Stimulated activated CD8-positive, alpha-beta memory T cell treated with anti-CD3 and anti-CD28 coated beads, Interleukin-4, amount 100 ng/mL, for 24 hours (primary cell): ENCODE measurements around the gene GPRC5C.

Source experiments
- DNase-seq: peaks from one replicate; pipeline ENCODE4 v3.0.0-alpha.2; 2020; ENCODE audit warnings: low read depth

Gene GPRC5C

DNA sequence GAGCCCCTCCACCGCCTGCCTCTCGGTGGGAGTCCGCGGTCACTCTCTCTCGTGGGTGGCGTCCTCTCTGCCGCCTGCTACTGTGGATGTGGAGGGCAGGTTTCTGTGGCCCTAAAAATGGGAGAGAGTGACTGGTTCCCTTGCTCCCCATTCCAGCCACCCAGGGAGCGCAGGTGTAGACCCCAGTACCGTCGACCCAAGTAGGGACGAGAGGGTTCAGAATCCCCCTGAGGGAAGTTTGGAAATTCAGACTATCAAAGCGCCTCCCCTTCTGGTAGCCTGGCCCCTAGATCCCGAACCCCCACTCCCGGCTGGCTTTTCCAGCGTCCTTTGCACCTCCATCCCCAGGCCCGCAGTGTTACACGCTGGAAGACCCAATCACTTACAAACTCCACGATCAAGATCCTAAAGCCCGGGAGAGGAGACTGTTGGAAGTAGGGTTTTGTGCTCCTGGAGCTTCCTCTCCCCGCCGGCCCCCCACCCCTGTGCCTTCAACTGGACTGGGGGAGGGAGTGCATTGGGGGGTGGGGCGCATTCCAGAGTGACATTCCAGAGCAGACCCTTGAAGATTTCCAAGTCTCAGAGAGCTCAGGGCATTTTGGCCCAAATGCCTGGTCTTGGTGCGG is 991 bp downstream of the GPRC5C start:
- DNase-seq: no peak

DNA sequence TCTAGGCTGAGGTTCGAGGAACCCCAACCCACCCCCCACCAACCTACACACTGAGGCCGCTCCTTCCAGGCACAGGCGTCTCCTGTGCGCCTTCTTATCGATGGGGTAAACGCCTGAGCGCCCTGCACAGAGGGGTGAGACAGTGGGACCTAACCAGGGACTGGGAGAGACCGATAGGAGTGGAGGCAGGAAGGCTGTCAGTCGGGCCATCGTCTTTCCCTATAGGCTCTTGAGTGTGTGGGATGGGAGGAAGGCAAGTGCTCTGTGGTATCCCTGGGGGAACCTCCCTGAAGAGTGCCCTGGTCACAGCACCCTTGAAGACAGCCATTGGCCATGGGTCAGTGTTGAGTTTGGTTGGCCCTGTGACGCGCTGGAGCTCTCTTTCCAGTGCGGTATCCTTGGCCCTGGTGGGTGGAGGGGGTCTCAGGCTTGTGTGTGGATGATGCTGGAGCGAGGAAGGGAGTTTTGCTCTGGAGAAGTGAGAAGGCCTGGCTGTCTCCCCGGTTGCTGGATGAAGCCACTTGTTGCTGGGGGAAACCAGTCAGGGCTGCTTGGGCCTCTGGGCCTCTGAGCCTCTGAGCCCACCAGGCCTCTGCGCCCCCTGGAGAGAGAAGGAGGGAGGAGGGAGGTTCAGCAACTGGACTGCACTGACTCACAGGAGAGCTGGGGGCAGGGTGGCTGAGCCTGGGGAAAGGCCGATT is 1.7 kb downstream of the GPRC5C start:
- DNase-seq: no peak

DNA sequence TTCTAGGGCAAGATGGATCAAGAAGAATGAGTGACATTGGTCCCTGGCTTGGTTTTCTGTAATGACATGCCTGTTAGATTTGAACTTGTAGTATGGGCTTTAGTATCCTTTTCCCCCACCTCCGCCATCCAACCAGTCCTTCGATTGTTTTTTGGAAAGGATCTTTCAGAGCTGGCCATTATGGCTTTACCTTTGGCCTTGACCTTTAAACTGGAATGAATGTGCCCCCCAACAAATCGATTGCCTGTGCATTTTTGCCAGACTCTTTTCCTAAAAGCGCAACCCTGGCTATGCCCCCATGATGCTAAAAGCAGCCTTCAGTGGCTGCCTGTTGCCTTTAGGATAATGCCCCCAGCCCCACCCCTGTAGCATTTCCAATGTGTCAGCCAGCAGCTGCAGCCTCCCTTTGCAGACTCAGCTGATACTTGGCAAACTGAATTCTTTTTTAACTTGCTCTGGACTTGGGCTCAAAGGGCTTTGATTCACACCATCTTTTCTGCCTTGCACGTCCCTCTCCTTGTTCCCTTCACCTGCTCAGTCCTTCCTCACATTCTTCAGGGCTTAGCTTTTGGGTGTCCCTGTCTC is 4.0 kb downstream of the GPRC5C start:
- DNase-seq: no peak

DNA sequence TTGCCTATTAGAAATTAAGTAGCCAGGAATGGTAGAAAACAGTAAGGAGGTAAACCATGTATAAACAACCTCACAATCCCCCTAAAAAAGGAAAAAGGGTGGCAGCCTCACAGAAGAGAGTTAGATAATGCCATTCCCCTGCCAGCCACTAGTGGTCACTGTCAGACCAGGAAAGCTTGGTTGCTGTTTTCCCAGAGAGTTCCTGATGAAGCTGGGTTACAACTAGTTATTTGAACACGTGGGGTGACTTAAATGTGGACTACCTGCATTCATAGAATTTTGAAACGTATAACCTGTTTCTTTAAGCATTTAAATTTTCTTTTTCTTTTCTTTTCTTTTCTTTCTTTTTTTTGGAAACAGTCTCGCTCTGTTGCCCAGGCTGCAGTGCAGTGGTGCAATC is 5.8 kb downstream of the GPRC5C start:
- DNase-seq: no peak

GRCh38 chr17:74439691-74440567 is 8.0 kb downstream of the GPRC5C start:
- DNase-seq: no peak

DNA sequence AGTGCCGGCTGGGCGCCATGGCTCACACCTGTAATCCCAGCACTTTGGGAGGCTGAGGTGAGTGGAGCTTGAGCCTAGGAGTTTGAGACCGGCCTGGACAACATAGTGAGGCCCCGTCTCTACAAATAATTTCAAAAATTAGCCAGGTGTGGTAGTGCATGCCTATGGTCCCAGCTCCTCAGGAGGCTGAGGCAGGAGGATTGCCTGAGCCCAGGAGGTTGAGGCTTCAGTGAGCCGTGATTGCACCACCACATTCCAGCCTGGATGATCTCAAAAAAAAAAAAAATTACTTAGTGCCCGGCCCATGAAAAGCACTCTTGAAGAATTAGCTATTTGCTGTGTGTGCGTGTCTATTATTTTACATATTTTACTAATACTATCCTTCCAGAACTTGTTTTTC is 9.6 kb downstream of the GPRC5C start:
- DNase-seq: no peak

DNA sequence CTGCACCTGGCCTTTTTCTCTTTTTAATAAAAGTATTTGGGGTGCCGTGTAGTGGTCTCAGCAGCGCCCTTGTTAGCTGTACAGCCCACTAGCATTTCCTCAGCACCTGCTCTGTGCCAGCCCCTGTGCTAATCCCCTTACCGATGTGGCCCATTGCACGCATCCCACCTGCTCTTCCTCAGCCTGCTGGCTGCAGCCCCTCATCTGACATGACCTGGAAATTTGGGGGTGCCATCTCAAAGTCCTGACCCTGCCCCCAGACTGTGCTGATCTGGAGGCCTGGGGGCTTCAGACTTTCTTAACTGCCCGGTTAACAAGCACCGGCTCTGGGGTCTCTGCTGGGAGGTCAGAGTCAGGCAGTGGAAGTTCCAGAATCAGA is 10.4 kb downstream of the GPRC5C start:
- no peak for DNase-seq

DNA sequence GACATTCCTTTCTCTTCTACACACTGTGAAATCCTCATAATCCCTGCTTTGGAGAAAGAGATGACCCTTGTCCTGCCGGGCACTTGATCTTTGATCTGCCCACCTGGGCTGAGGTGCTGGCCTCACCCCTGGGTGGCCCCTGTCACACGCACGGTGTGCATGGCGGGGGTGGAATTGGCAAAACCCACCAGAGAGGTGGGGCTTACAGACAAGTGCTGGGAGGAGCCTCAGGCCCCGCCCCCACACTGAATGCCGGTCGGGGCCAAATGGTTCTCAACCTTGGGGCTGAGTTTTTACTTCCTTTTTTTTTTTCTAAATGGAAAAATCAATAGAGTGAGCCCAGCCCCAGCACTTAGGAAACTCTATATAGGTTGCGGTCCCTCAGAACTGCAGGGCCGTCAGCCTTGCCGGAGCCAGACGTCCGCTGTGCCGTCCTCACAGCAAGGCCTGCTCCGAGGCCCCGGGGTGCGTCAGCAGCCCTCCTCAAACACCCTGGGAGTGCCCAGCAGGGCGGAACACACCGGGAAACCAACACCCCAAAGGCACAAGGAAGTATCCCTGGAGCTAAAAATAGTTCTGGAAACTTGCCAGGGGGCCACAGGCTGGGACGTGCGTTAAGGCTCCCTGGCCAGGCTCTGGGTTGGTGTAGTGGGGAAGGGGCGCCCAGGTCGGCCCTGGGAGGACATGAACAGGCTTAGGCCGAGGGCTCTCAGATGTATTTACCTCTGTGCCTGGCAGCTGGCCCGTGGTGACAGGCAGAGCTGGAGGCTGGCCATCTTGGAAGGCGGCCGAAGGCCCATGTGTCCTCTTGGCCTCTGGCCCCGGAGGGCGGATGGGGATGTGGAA is 11.0 kb downstream of the GPRC5C start:
- no peak for DNase-seq

DNA sequence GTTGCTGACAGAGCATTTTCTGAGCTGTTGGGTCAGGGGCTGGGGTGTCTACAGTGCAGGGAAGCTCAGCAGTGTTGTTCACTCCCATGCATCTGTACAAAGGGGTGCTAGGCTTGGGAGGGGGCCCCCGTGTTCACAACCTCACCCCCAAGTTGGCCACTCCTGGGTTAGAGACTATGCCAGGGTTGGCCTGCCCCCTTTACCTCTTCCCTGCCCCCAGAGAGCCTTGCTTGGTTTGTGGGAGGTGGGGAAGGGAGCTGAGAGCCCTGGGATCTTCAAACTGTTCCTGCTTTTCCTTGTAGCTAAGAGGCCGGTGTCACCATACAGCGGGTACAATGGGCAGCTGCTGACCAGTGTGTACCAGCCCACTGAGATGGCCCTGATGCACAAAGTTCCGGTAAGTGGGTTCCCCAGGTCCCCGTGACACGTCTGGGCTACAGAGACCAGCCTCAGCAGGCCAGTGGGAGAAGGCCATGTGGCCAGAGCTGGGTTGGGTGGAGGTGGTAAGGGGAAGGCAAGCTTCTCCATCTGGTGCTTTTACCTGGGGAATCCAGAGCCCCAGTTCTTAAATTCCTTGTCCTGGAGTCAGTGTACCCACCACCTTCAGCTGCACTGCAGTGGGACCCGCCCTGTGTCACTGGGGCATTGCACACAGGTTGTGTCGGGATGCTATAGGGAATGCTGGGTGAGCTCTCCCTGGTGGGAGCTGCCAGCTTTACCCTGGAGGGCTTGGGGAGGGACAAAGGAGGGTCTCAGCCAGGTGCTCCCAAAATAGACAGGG is 11.8 kb downstream of the GPRC5C start:
- DNase-seq: no peak

GRCh38 chr17:74444406-74444805 is 12.5 kb downstream of the GPRC5C start:
- DNase-seq: no peak

DNA sequence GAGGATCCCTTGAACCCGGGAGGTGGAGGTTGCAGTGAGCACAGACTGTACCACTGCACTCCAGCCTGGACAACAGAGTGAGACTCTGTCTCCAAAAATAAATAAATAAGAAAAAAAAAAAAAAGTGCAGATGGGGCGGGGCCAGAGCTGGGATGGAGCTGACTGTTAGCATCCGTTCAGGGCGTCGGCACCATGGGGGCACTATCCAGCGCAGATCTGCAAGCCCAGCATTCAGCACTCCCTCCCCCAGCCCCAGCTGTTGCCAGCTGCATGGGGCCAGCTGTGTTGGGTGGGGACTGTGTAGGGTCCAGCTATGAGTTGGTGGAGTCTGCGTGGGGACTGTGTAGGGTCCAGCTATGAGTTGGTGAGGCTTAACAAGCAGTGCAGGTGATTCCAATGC is 13.3 kb downstream of the GPRC5C start:
- no peak for DNase-seq

- peak; percentile 55 for DNase-seq
Measured at GRCh38 chr17:74446551-74447500, 14.9 kb downstream of the GPRC5C start.

GRCh38 chr17:74447628-74448159 is 15.8 kb downstream of the GPRC5C start:
- no peak for DNase-seq

DNA sequence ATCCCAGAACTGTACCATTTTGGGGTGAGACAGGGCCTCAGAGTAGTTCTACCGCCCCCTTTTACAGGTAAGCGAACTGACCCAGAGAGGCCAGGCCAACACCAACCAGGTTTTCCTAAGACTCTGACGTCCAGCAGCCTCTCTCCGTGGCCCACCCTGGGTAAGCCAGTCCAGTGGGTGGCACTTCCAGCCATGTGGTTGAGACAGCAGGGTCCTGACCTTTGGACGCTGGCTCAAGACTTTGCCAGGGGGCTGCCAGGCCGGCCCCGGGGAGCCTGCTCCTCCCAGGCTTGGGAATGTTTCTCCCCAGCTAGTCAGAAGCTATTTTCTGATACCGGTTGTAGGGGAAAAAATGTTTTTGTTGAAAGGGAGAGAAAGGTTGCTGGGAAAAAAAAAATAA is 16.9 kb downstream of the GPRC5C start:
- no peak for DNase-seq

DNA sequence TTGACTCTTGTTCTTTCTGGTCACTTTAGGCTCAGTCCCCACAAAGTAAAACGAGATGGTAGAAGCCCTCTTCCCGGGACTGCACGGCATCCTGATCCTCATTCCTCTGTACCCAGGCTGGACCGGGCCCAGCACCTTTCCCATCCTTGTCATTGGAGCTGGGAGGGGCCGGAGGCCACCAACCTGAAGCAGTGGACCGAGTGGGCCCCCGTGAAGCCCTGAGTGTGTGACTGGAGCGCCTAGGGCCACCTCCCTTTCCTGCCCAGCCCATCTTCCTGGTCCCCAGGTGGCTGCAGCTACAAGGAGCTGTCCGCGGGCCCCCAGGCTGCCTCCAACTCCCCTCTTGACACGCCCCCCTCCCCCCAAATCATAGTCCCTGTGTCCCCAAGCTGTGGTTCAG is 17.4 kb downstream of the GPRC5C start:
- no peak for DNase-seq

GRCh38 chr17:74449773-74450172 is 17.9 kb downstream of the GPRC5C start:
- no peak for DNase-seq

GRCh38 chr17:74450231-74450630 is 18.3 kb downstream of the GPRC5C start:
- DNase-seq: no peak

DNA sequence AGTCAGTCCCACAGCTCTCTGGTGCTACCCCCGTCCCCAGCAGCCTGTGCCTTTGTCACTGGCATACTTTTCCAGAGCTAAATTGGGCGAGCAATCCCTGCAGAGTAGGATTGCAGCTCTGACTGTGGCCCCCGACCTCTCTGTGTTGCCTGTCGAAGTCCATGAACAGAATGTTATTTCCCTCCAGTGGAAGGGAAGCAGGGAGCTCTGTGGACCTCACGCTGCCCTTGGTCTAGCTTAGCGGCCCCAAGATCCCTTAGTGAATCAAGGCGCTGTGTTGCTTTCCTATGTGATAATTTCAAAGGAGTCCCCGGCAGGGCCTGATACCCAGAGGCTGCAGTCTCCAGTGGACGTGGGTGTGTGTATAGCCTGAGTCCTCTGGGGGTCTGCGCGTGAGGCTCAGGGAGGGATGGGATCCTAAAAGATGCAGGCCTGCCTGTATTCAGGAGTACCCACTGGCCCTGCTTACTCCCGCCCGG is 19.1 kb downstream of the GPRC5C start:
- no peak for DNase-seq

GRCh38 chr17:74451557-74451956 is 19.7 kb downstream of the GPRC5C start:
- no peak for DNase-seq
